KMS-11 (cell line): ENCODE results near the gene FREM2.

Experiments
- H2AFZ ChIP-seq: fragments of 200-600 bp; sonication (generic); 2 replicates; pipeline ENCODE4 v1.6.1; 2016; ENCODE audit warnings: antibody characterized with exemption, mixed run types, low read depth
- H3K27ac ChIP-seq: fragments of 200-600 bp; sonication (generic); 2 replicates; pipeline ENCODE4 v1.6.1; 2016; ENCODE audit warnings: mild to moderate bottlenecking, mixed run types
- H3K27me3 ChIP-seq: fragments of 200-600 bp; sonication (generic); 2 replicates; pipeline ENCODE4 v1.6.1; 2017; ENCODE audit warnings: mild to moderate bottlenecking, low read depth, mixed run types, moderate library complexity; ENCODE audit not compliant: insufficient read depth
- H3K36me3 ChIP-seq: fragments of 200-600 bp; sonication (generic); 2 replicates; pipeline ENCODE4 v1.6.1; 2017; ENCODE audit warnings: mild to moderate bottlenecking, mixed run types; ENCODE audit not compliant: insufficient read depth
- H3K4me1 ChIP-seq: fragments of 200-600 bp; sonication (generic); 2 replicates; pipeline ENCODE4 v1.6.1; 2016; ENCODE audit warnings: mild to moderate bottlenecking, low read depth, mixed run types; ENCODE audit not compliant: poor library complexity, severe bottlenecking
- H3K4me2 ChIP-seq: fragments of 200-600 bp; sonication (generic); 2 replicates; pipeline ENCODE4 v1.7.0; 2016; ENCODE audit warnings: mild to moderate bottlenecking, mixed run types
- H3K4me3 ChIP-seq: fragments of 200-600 bp; sonication (generic); IDR thresholded peaks from 2 replicates; pipeline ENCODE4 v1.6.1; 2017; ENCODE audit warnings: low read depth, low read length, mixed read lengths; ENCODE audit not compliant: insufficient read depth
- H3K79me2 ChIP-seq: fragments of 200-600 bp; sonication (generic); 2 replicates; pipeline ENCODE4 v1.6.1; 2016; ENCODE audit warnings: low read depth, mixed run types; ENCODE audit not compliant: insufficient read depth
- H3K9ac ChIP-seq: fragments of 200-600 bp; sonication (generic); 2 replicates; pipeline ENCODE4 v1.6.1; 2016; ENCODE audit warnings: mild to moderate bottlenecking, mixed run types
- H4K20me1 ChIP-seq: fragments of 200-600 bp; sonication (generic); 2 replicates; pipeline ENCODE4 v1.6.1; 2016; ENCODE audit warnings: mild to moderate bottlenecking, mixed run types; ENCODE audit not compliant: insufficient read depth
- CTCF ChIP-seq: fragments of 200-600 bp; sonication (generic); conservative IDR thresholded peaks from 2 replicates; pipeline ENCODE4 v1.6.1; 2017; ENCODE audit warnings: low read depth, mild to moderate bottlenecking, antibody characterized with exemption, low read length, moderate library complexity, mixed read lengths

FREM2 gene

DNA sequence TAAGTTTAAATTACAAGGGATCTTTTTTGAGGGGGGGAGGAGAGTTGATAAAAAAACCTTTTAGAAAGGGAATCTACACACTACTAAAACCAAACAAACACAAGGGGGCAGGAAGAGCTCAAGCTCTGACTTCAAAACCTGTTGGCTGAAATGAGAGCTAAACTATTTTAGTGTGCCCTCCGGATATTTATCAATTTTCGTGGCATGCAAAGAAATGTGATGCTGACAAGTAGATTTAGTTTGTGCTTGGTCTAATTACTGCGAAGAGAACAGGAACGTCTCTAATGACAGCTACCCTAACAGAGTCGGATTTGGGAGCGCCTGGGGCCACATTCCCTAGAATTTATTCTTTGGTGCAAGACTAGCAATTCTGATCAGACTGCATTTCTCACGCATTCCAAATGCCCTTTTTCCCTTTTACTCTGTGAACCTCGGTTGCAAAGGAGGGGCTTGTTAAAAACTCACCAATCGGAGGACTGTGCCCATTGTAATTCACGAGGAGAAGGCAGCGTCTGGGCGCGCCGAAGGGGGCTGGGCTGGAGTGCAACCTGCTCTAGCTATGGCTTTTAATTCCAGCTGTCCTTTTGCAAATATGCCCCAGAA is 802 bp upstream of the FREM2 start:
- no peaks in the 10 kb centered on the region for H3K27me3 ChIP-seq
- no peak overlapping the region for H3K27ac ChIP-seq
- peak; percentile 47 for TF ChIP-seq CTCF
- no peaks in the 10 kb centered on the region for H4K20me1 ChIP-seq
- peak overlapping the region; percentile 70 for H3K4me2 ChIP-seq
- no peak overlapping the region; the same call in 1 of the 2 replicates for H3K9ac ChIP-seq
- peak overlapping the region; percentile 88 for H2AFZ ChIP-seq
- no peak overlapping the region for H3K4me3 ChIP-seq
- H3K79me2 ChIP-seq, result no peaks in the 10 kb centered on the region
- H3K36me3 ChIP-seq, result no peaks in the 10 kb centered on the region
- no peaks in the 10 kb centered on the region for H3K4me1 ChIP-seq

- Histone ChIP-seq H3K36me3 (no peaks in the 10 kb centered on the region), H3K27me3 (no peaks in the 10 kb centered on the region), H4K20me1 (no peaks in the 10 kb centered on the region), H3K9ac (no peak overlapping the region), H3K4me1 (no peaks in the 10 kb centered on the region), H3K79me2 (no peaks in the 10 kb centered on the region), H3K4me3 (no peak overlapping the region), H2AFZ (peak overlapping the region; percentile 88), H3K27ac (no peak overlapping the region), H3K4me2 (peak overlapping the region; percentile 70)
- TF ChIP-seq CTCF, result no peak
These were observed 661 bp downstream of the FREM2 start for GRCh38 chr13:38687246-38688229.

GRCh38 chr13:38688674-38689073 is 1.8 kb downstream of the FREM2 start:
- Histone ChIP-seq H3K4me3 (no peak overlapping the region), H3K27me3 (no peaks in the 10 kb centered on the region), H3K27ac (no peak overlapping the region), H3K4me2 (no peak overlapping the region), H3K36me3 (no peaks in the 10 kb centered on the region), H3K79me2 (no peaks in the 10 kb centered on the region), H2AFZ (no peak overlapping the region), H4K20me1 (no peaks in the 10 kb centered on the region), H3K9ac (no peak overlapping the region), H3K4me1 (no peaks in the 10 kb centered on the region)
- TF ChIP-seq CTCF, result no peak

GRCh38 chr13:38690231-38690630 is 3.4 kb downstream of the FREM2 start:
- H3K27ac ChIP-seq, result no peak overlapping the region
- H4K20me1 ChIP-seq, result no peaks in the 10 kb centered on the region
- no peaks in the 10 kb centered on the region for H3K27me3 ChIP-seq
- H3K4me1 ChIP-seq, result no peaks in the 10 kb centered on the region
- no peak overlapping the region for H2AFZ ChIP-seq
- H3K4me2 ChIP-seq, result no peak overlapping the region
- no peak overlapping the region for H3K9ac ChIP-seq
- H3K4me3 ChIP-seq, result no peak overlapping the region
- H3K79me2 ChIP-seq, result no peaks in the 10 kb centered on the region
- no peaks in the 10 kb centered on the region for H3K36me3 ChIP-seq
- no peak for TF ChIP-seq CTCF
